Right hindlimb (tissue), 1 donor: Measurements from ENCODE around the gene PRRT2.
"Not testable (repeated sequence)": the region's sequence is repeated elsewhere in the genome, so short reads cannot be mapped to it uniquely, and the experiment has no call there.

Source experiments
- DNase-seq: peaks from one replicate; pipeline ENCODE4 v3.0.0-alpha.2; 2018

PRRT2 gene

DNA sequence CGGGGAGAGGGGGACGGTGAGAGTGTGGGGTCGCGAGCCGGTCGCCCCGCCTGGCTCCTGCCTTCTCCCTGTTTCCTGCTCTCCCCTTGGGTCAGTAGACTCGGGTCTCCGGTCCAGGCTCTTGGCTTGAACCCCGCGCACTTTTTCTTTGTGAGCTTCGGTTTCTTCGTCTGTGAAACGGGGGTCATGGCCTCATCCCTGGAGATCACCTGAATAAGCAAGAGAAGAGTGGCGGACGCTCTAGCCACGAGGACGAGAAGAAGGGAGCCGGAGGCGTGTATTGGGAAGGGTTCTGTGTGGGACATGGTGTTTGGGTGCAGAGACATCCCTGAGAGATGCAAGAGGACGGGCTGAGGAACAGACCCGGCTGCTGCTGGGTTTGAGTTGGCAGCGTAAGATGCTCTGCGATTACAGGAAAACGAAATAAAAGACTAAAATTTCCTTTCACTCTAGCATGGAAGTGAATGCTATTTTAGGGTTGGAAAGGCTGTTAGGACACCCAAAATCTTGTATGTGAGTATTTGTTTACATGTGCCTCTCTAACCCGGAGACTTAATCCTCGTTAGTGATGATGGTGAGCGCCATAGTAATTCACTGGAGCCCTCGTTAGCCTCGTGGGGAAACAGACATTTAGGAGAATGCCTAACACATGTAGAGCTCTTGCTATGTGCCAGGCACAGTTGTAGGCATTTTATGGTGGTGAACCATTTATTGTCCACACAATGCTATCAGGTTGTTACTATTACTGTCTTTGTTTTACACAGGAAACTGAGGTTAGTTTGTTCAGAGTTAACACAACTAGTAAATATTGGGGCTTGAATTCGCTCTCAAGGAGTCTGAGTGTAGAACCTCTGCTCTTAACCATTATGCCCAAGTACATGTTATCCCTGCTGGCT is 20.8 kb upstream of the PRRT2 start:
- no peak for DNase-seq

DNA sequence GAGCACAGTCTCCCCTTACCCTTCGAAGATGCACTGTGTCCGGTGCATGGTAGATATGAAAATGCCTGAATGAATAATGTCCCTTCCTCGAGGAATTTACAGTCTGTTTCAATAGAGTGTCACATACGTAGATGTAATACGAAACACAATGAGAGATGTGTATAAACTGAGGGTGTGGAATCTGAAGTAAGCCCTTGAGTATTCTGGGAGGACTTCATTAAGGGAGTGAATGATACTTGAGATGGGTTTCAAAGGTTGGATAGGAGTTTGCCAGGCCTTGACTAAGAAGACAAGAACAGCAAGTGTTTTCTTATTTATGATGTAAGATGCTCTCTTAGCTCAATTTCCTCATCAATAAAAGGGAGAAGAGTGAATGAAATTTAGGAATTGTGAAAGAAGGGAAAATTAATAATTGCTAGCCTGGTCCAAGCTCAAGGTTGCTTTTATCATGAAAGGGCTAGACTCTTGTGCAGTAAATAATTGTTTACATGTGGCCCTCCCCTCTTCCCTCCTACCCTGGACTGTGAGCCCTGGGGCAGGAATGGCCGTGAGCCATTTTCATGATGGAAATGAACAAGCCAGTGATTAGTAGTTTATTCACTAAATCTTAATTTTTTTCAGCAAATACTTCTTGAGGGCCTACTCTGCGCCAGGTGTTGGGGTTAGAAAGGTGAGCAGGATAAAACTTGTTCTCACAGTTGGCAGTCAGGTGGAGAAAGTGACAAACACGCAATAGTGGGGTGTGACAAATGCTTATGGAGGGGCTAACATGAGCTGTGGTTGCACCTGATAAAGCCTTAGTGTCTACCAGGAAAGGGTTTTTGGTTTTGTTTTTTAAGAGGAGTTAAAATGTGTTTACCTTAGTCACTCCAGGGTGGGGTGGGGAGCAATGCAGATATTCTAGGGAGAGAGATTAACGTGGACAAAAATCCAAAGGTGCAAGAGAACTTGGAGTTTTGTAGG is 19.9 kb upstream of the PRRT2 start:
- no peak for DNase-seq

DNA sequence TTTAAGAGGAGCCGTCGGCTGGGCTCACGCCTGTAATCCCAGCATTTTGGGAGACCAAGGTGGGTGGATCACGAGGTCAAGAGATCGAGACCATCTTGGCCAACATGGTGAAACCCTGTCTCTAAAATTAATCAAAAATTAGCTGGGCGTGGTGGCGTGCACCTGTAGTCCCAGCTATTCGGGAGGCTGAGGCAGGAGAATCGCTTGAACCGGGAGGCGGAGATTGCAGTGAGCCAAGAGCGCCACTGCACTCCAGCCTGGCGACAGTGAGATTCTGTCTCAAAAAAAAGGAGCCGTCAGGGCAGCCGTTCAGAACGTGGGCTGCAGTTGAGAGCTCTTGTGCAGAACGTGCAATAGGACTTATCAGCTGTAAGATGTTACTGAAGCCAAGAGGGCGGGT is 18.8 kb upstream of the PRRT2 start:
- not testable (repeated sequence) for DNase-seq

DNA sequence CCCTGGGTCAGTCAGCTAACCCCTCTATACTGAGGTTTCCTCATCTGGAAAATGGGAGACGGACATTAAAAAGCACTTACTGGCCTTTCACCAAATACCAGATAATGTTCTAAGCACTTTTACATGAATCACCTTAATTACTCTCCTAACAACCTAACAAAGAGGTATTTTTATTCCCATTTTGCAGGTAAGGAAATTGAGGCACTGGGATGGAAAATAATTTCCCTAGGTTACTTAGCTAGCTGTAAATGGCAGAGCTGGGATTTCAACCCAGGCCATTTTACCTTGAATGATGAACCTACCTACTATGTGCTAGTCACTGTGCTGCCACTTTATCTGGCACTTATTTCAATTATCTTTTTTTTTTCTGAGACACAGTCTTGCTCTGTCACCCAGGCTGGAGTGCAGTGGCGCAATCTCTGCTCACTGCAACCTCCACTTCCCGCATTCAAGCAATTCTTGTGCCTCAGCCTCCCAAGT is 17.7 kb upstream of the PRRT2 start:
- DNase-seq = no peak

DNA sequence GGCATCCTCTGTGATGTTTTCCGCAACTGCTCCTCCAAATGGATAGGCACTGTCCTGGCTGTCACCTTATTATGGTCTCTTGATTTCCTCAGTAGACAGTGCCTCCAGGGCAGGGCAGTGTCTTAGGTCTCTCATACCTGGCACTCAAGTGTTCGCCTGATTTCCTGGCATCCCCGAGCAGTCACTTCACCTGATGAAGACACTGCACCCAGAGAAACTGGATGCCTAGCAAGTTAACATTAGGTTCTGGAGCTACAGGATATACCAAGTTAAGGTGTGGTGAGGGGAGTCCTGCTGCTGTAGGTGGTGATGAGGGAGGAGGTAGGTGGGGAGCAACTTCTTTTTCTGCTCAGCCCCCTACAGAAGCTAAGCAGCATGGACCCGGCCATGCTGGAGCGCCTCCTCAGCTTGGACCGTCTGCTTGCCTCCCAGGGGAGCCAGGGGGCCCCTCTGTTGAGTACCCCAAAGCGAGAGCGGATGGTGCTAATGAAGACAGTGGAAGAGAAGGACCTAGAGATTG is 9.5 kb upstream of the PRRT2 start:
- no peak for DNase-seq

DNA sequence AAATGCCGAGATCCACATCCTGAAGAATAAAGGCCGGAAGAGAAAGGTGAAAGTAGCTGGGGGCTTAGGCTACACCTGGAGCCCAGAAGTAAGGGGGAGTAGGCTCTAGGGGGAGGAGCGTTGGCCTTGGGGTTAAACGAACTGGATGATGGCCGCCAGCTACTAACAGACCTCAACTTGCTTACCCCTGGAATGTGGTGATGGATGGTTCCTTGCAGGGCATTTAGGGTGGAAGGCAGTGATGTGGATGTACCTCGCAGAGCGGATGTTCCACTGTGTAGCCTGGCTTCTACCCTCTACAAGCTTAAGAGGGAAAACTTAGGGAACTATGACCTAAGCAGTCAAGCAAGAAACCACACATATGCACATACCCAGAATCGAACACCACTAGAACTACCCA is 8.0 kb upstream of the PRRT2 start:
- no peak for DNase-seq

DNA sequence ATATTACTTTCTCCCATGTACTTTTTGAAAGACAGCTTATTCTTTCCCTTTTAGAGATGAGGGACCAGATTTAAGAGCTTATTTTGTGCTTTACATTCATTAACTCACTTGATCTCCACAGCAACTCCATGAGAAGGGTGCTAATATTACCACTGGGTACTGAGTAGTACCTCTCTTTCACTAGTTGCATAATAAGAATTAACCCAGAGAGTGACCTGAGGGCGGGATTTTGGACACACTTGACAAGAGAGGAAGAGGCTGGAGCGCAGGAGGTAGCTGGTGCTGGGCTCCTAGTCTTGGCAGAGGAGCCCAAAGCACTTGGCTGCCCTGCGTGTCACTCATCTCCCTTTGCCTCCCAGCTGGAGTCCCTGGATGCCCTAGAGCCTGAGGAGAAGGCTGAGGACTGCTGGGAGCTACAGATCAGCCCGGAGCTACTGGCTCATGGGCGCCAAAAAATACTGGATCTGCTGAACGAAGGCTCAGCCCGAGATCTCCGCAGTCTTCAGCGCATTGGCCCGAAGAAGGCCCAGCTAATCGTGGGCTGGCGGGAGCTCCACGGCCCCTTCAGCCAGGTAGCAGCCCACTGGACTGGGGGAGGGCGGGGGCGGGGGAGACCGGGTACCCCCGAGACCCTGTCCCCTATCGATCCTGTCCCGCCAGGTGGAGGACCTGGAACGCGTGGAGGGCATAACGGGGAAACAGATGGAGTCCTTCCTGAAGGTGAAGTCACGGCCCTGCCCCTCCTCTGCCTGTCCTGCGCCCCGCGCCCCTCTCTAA is 7.3 kb upstream of the PRRT2 start:
- no peak for DNase-seq

DNA sequence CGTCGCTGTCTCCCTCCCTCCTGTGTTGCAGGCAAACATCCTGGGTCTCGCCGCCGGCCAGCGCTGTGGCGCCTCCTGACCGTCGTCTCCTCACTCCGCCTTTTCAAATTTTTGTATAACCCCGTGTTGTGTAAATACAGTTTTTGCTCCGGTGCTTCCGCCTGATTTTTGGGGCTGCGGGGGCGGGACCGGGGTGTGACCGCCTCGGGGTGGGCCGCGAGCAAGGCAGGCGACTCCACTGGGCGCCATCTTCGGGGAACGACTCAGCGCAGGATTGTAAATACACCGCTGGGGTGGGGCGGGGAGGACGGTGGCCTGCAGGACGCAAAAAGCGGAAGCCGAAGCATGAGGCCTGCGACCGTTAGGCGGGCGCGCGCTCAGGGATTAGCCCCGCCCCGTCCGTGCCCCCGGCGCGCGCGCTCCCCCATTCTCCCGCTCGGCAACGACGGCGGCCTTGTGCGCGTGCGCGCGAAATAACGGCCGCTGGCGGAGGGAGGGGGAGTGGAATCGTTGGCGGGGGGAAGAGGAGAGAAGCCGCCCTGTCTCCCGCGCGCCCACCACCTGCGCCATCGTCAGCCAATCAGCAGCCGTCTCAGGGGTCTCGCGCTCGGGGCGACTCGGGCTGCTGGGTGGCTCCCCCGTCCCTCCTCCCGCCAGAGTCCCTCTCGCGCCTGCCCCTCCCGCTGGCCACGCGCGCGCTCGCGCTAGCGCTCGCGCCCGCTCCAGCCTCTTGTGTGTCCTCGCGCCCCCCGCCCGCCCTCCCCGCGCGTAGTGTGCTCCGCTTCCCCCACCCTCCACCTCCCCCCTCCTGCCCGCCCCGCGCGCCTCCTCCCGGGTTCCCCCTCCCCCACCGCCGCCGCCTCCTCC is 6.5 kb upstream of the PRRT2 start:
- peak; percentile 99 for DNase-seq

DNA sequence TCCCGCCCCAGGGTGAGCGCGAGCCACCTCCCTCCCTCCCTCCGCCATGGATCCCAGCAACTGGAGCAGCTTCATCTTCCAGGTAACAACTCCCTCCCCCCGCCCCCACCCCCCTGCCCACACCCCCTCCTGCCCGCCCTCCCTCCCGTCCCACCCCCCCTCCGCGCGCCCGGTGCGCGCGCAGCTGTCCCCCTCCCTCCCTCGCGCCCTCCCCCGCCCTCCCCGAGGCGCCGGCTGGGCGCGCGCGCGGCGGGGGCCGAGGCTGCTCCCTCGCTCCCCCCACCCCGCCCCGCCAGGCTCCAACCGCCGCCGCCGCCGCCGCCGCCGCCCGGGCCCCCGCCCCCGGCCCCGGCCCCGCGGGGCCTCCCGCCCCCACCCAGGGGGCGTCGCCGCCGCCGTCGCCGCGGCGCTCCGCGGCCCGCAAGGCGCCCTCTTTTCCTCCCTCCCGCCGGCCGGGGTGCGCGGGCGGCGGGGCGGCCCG is 5.9 kb upstream of the PRRT2 start, which contains the start of gene MAZ:
TSS of gene MAZ (plus strand) at position 431 of the 481 bp plus-strand sequence. CDS start 173 bp downstream, outside the sequence.
- no peak for DNase-seq

DNA sequence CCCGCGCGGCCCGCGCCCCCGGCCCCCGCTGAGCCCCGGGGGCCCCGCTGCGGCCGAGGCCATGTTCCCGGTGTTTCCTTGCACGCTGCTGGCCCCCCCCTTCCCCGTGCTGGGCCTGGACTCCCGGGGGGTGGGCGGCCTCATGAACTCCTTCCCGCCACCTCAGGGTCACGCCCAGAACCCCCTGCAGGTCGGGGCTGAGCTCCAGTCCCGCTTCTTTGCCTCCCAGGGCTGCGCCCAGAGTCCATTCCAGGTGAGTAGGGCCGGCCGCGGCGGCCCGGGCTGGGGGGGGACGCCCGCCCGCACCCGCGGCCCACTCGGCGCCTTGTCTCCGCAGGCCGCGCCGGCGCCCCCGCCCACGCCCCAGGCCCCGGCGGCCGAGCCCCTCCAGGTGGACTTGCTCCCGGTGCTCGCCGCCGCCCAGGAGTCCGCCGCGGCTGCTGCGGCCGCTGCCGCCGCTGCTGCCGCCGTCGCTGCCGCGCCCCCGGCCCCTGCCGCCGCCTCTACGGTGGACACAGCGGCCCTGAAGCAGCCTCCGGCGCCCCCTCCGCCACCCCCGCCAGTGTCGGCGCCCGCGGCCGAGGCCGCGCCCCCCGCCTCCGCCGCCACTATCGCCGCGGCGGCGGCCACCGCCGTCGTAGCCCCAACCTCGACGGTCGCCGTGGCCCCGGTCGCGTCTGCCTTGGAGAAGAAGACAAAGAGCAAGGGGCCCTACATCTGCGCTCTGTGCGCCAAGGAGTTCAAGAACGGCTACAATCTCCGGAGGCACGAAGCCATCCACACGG is 5.2 kb upstream of the PRRT2 start:
- peak; percentile 82 for DNase-seq

DNA sequence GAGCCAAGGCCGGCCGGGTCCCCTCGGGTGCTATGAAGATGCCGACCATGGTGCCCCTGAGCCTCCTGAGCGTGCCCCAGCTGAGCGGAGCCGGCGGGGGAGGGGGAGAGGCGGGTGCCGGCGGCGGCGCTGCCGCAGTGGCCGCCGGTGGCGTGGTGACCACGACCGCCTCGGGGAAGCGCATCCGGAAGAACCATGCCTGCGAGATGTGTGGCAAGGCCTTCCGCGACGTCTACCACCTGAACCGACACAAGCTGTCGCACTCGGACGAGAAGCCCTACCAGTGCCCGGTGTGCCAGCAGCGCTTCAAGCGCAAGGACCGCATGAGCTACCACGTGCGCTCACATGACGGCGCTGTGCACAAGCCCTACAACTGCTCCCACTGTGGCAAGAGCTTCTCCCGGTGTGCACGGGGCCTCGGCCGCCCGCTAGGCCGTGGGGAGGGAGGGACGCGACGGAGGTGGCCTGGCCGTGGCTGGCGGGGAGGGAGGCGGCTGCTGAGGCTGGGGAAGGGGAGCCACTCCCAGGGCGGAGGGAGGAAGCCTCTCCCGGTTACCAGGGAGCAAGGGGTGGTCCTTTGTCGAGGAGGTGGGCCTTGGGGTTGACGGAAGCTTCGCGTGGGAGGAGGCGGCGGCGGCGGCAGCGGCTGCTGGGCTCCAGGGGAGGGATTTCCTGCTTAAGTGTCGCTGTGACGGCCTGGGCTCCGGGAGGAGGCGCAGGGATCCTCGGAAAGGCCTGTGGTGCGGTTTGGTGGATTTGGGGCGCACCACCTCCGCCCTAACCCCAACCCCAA is 4.4 kb upstream of the PRRT2 start:
- peak; percentile 94 for DNase-seq

DNA sequence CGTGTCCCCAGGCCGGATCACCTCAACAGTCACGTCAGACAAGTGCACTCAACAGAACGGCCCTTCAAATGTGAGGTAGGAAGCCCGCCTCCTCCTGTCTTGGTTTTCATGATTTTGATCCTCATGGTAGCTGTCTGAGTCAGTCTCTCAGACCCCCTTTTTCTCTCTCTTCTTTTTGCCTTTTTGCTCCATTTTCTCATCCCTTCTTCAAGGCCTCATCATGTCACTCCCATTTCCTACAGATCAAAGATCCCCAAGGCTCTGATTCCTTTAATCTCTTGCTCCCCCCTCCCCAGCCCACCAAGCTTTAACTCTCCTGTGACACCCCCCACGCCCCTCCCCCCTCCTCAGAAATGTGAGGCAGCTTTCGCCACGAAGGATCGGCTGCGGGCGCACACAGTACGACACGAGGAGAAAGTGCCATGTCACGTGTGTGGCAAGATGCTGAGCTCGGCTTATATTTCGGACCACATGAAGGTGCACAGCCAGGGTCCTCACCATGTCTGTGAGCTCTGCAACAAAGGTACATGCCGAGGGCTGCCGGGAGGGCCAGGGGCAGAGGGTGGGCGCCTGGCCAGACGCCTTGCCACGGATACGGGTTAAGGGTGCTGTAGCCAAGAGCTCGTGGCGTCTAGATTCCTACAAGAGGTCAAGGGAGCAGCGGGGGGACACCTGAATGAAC is 3.6 kb upstream of the PRRT2 start:
- no peak for DNase-seq

DNA sequence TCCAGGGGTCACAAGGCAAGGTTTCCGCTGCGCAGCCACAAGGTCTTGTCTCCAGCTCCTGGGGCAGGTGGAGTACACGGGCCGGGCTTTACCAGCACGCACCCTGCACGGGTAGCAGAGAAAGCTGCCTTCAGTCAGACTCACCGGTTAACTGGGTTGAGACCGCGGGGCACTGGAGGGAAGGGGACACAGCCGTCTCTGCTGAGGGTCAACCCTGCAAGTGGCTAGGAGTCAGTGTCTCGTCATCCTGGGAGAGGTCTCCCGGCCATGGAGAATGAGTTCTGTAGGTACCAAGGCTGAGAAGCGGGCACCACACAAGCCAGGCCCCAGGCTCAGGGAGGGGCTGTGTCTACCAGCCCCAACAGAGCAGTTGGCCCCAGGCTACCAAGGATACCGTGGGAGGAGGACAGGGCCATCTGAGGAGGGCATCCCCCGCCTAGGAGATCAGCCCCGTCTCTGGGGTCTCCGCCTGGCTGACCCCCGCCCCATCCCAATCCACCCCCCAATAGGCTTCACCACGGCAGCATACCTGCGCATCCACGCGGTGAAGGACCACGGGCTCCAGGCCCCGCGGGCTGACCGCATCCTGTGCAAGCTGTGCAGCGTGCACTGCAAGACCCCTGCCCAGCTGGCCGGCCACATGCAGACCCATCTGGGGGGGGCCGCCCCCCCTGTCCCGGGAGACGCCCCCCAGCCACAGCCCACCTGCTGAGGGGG is 2.8 kb upstream of the PRRT2 start:
- DNase-seq = no peak

DNA sequence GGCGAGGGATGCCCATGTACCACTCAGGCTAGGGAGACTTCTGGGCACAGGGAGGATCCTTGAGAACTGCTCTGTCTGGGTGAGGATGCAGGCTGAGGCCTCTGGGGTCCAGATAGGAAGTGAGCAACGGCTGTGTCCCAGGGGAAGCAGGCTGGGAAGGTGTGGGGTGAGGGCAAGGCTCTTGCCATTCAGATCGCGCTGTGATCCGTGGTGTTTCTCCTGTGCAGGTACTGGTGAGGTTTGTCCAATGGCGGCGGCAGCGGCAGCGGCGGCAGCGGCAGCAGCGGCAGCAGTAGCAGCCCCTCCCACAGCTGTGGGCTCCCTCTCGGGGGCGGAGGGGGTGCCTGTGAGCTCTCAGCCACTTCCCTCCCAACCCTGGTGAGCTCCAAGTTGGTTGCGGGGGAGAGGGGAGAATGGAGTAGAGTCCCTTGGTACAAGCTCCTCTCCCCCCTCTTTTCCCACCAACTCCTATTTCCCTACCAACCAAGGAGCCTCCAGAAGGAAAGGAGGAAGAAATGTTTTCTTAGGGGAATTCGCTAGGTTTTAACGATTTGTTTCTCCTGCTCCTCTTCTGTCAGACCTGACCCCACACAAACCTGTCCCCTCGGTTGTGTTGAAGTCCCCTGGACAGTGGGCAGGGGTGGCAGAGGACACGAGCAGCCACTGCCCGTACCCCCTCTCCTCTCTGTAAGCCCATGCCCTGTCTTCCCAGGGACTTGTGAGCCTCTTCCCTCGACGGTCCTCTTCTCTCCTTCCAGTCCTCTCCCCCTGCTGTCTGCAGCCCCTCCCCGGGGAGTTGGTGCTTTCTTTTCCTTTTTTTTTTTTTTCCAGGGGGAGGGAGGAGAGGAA is 1.9 kb upstream of the PRRT2 start:
- DNase-seq = no peak

DNA sequence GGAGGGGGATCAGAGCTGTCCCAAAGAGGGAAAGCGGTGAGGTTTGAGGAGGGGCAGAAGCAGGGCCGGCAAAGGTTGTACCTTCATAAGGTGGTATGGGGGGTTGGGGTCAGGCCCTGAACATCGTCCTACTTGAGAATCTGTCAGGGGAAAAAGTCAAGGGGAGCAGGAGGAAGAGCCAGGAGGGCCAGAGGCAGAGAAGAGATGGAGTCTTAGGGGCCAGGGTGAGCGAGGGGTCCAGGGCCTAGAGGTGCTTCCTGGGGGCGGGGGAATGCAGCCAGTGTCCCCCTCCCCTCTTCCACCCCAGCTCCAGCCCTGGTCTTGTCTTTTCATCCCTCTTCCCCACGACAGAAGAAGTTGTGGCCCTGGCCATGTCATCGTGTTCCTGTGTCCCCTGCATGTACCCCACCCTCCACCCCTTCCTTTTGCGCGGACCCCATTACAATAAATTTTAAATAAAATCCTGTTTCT is 1.3 kb upstream of the PRRT2 start:
- no peak for DNase-seq

DNA sequence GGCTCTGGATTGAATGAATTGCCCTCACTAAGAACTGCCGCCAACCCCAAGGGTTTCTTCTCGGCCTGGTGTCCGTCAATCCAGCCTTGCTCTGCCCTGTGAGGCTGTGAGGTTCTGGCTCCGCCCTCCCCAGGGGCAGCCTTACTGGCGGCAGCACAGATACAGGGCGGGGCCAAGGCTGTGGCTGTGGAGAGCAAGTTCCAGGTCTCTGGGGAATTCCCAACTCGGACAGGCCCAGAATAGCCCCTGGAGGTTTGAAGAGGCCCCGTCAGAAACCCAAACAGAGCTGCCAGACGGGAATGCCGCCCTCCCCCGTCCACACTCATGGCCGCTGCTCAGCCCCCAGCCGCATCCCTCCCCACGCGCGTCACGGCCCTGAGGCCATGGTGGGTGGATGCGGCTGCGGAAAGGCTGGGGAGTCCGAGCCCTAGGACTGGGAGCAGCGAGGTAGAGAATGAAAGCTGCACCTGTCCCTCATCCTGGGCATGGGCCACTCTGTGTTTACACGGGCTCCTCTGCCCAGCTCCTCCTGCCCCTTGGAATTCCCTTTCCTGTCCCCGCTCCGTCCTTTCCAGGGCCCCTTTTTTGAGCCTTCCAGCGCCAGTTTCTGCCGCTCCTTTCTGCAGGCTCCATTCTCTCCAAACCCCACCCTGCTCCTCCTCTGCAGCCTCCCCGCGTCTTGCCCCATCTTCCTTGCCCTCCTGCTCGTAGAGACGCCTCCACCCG is 660 bp upstream of the PRRT2 start:
- DNase-seq = peak; percentile 95
